ENCODE data around the gene BPI. TPM values are rescaled to one million over a fixed set of nuclear protein-coding genes. Genes with fewer than 3 reads are reported as not detected.
"Not testable (repeated sequence)": the region's sequence is repeated elsewhere in the genome, so short reads cannot be mapped to it uniquely, and the experiment has no call there.

The BPI gene
- polyA plus RNA-seq, 1 donor (not counting 4 experiments of a cell fraction or from before 2014, with no cell fraction given), result not detected

GRCh38 chr20:38311491-38311890, 7.5 kb downstream of the BPI start:
- Histone ChIP-seq H3K9me3 (ENCODE audit: control insufficient read depth, low read depth, low read length) (no peaks in the 10 kb centered on the region), H3K9me1 (ENCODE audit: control insufficient read depth, extremely low read depth, insufficient read depth, low read length) (peaks cover 2% of the 10 kb centered on the region), H3K4me1 (ENCODE audit: control insufficient read depth, extremely low read depth, insufficient read depth, low read length) (peaks cover 12% of the 10 kb centered on the region), H3K79me2 (ENCODE audit: control insufficient read depth, insufficient read depth, low read length) (no peaks in the 10 kb centered on the region), H3K27ac (ENCODE audit: control insufficient read depth, insufficient read depth, low read length) (no peak overlapping the region), H3K4me2 (ENCODE audit: control insufficient read depth, extremely low read depth, insufficient read depth, low read depth, low read length) (no peak overlapping the region), H3K4me3 (ENCODE audit: control insufficient read depth in 2 of 3, extremely low read depth in 1 of 3, insufficient read depth in 2 of 3, low read depth in 1 of 3, low read length in 3 of 3) (no peak overlapping the region), H3K27me3 (ENCODE audit: control insufficient read depth, extremely low read depth, insufficient read depth, low read length) (peaks cover 15% of the 10 kb centered on the region), H4K20me1 (ENCODE audit: control insufficient read depth, extremely low read depth, insufficient read depth, low read length) (no peaks in the 10 kb centered on the region), H3K9ac (ENCODE audit: control insufficient read depth, extremely low read depth, insufficient read depth, low read length) (no peak overlapping the region), H2AFZ (ENCODE audit: control insufficient read depth, low read length) (no peak overlapping the region), H3K36me3 (ENCODE audit: control insufficient read depth in 2 of 2, extremely low read depth in 1 of 2, insufficient read depth in 2 of 2, low read length in 2 of 2) (no peaks in the 10 kb centered on the region)
- no peak for TF ChIP-seq EZH2 (IDR thresholded peaks at IDR 0.05; ENCODE audit: low read length)
- no peak for DNase-seq (ENCODE audit: low read depth, low spot score)
- FAIRE-seq, result no peak
- dilution Hi-C loops (cut with MboI; ENCODE audit: extremely low pct_ligation_motif_present, low sequenced_read_pairs), result no loop called here

- Histone ChIP-seq H3K27me3 (ENCODE audit: control insufficient read depth, extremely low read depth, insufficient read depth, low read length) (peaks cover 15% of the 10 kb centered on the region), H3K9me3 (ENCODE audit: control insufficient read depth, low read depth, low read length) (no peaks in the 10 kb centered on the region), H3K4me3 (ENCODE audit: control insufficient read depth in 2 of 3, extremely low read depth in 1 of 3, insufficient read depth in 2 of 3, low read depth in 1 of 3, low read length in 3 of 3) (no peak overlapping the region), H3K36me3 (ENCODE audit: control insufficient read depth in 2 of 2, extremely low read depth in 1 of 2, insufficient read depth in 2 of 2, low read length in 2 of 2) (no peaks in the 10 kb centered on the region), H3K9ac (ENCODE audit: control insufficient read depth, extremely low read depth, insufficient read depth, low read length) (no peak overlapping the region), H3K4me1 (ENCODE audit: control insufficient read depth, extremely low read depth, insufficient read depth, low read length) (peaks cover 5% of the 10 kb centered on the region), H3K27ac (ENCODE audit: control insufficient read depth, insufficient read depth, low read length) (no peak overlapping the region), H3K4me2 (ENCODE audit: control insufficient read depth, extremely low read depth, insufficient read depth, low read depth, low read length) (no peak overlapping the region), H2AFZ (ENCODE audit: control insufficient read depth, low read length) (no peak overlapping the region), H3K79me2 (ENCODE audit: control insufficient read depth, insufficient read depth, low read length) (no peaks in the 10 kb centered on the region), H3K9me1 (ENCODE audit: control insufficient read depth, extremely low read depth, insufficient read depth, low read length) (peaks cover 2% of the 10 kb centered on the region), H4K20me1 (ENCODE audit: control insufficient read depth, extremely low read depth, insufficient read depth, low read length) (no peaks in the 10 kb centered on the region)
- FAIRE-seq (no peak), DNase-seq (ENCODE audit: low read depth, low spot score) (no peak)
- TF ChIP-seq, protein P1, sequence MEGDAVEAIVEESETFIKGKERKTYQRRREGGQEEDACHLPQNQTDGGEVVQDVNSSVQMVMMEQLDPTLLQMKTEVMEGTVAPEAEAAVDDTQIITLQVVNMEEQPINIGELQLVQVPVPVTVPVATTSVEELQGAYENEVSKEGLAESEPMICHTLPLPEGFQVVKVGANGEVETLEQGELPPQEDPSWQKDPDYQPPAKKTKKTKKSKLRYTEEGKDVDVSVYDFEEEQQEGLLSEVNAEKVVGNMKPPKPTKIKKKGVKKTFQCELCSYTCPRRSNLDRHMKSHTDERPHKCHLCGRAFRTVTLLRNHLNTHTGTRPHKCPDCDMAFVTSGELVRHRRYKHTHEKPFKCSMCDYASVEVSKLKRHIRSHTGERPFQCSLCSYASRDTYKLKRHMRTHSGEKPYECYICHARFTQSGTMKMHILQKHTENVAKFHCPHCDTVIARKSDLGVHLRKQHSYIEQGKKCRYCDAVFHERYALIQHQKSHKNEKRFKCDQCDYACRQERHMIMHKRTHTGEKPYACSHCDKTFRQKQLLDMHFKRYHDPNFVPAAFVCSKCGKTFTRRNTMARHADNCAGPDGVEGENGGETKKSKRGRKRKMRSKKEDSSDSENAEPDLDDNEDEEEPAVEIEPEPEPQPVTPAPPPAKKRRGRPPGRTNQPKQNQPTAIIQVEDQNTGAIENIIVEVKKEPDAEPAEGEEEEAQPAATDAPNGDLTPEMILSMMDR (optimal IDR thresholded peaks at IDR 0.05 in 1 of 3, IDR thresholded peaks at IDR 0.05 in 1 of 3, conservative IDR thresholded peaks at IDR 0.05 in 1 of 3; ENCODE audit: extremely low read depth in 1 of 3, insufficient read depth in 2 of 3, low read length in 3 of 3), result no peak
- TF ChIP-seq EZH2 (IDR thresholded peaks at IDR 0.05; ENCODE audit: low read length), result no peak
- dilution Hi-C loops (cut with MboI; ENCODE audit: extremely low pct_ligation_motif_present, low sequenced_read_pairs), result no loop called here
Measured at GRCh38 chr20:38313676-38314075, 9.7 kb downstream of the BPI start.

- H3K4me1 ChIP-seq (ENCODE audit: control insufficient read depth, extremely low read depth, insufficient read depth, low read length); H3K9me3 ChIP-seq (ENCODE audit: control insufficient read depth, low read depth, low read length); H3K27ac ChIP-seq (ENCODE audit: control insufficient read depth, insufficient read depth, low read length); H3K9me1 ChIP-seq (ENCODE audit: control insufficient read depth, extremely low read depth, insufficient read depth, low read length); H3K9ac ChIP-seq (ENCODE audit: control insufficient read depth, extremely low read depth, insufficient read depth, low read length); H3K4me3 ChIP-seq (ENCODE audit: control insufficient read depth in 2 of 3, extremely low read depth in 1 of 3, insufficient read depth in 2 of 3, low read depth in 1 of 3, low read length in 3 of 3); H3K4me2 ChIP-seq (ENCODE audit: control insufficient read depth, extremely low read depth, insufficient read depth, low read depth, low read length); H3K79me2 ChIP-seq (ENCODE audit: control insufficient read depth, insufficient read depth, low read length); DNase-seq (ENCODE audit: low read depth, low spot score); FAIRE-seq; H3K36me3 ChIP-seq (ENCODE audit: control insufficient read depth in 2 of 2, extremely low read depth in 1 of 2, insufficient read depth in 2 of 2, low read length in 2 of 2); H2AFZ ChIP-seq (ENCODE audit: control insufficient read depth, low read length); H4K20me1 ChIP-seq (ENCODE audit: control insufficient read depth, extremely low read depth, insufficient read depth, low read length); dilution Hi-C loops (cut with MboI; ENCODE audit: extremely low pct_ligation_motif_present, low sequenced_read_pairs): not testable (repeated sequence)
- H3K27me3 ChIP-seq (ENCODE audit: control insufficient read depth, extremely low read depth, insufficient read depth, low read length), result peaks cover 15% of the 10 kb centered on the region
Measured at GRCh38 chr20:38314350-38314749, 10.4 kb downstream of the BPI start.

Data from keratinocyte (primary cell).